ENCODE results near the gene SEC16B.

Gene SEC16B

GRCh38 chr1:177944016-177944949, 25.6 kb downstream of the SEC16B start:
- peak in 2 of 56 donors; percentile 11 to 26 for DNase-seq

- no peak for DNase-seq
These were observed 27.9 kb downstream of the SEC16B start for GRCh38 chr1:177941976-177942375.

- no peak for DNase-seq
These were observed 29.2 kb downstream of the SEC16B start for GRCh38 chr1:177940682-177941081.

GRCh38 chr1:177937931-177938330, 31.9 kb downstream of the SEC16B start:
- DNase-seq = no peak

GRCh38 chr1:177937174-177937770, 32.6 kb downstream of the SEC16B start:
- no peak for DNase-seq

GRCh38 chr1:177935638-177936415, 34.0 kb downstream of the SEC16B start:
- DNase-seq = no peak

- DNase-seq = no peak
These were observed 34.9 kb downstream of the SEC16B start for GRCh38 chr1:177934927-177935326.

GRCh38 chr1:177934461-177934860, 35.4 kb downstream of the SEC16B start:
- DNase-seq = no peak

- DNase-seq = no peak
These were observed 36.0 kb downstream of the SEC16B start for GRCh38 chr1:177933881-177934280.

GRCh38 chr1:177932123-177932522, 37.7 kb downstream of the SEC16B start:
- DNase-seq = no peak

GRCh38 chr1:177928952-177929351, 40.9 kb downstream of the SEC16B start:
- DNase-seq = no peak

- peak in 5 of 56 donors; percentile 5 to 13 (median 8) for DNase-seq
These were observed 41.7 kb downstream of the SEC16B start for GRCh38 chr1:177928194-177928593.

- DNase-seq = no peak
These were observed 42.7 kb downstream of the SEC16B start for GRCh38 chr1:177927021-177927596.

GRCh38 chr1:177926201-177926600, 43.7 kb downstream of the SEC16B start:
- DNase-seq = no peak

GRCh38 chr1:177925006-177925405, 44.9 kb downstream of the SEC16B start:
- no peak for DNase-seq

- no peak for DNase-seq
These were observed 46.4 kb downstream of the SEC16B start for GRCh38 chr1:177923441-177923840.

- DNase-seq = no peak
These were observed 47.6 kb downstream of the SEC16B start for GRCh38 chr1:177922209-177922608.

GRCh38 chr1:177921590-177921989, 48.3 kb downstream of the SEC16B start:
- no peak for DNase-seq

GRCh38 chr1:177920091-177920490, 49.8 kb downstream of the SEC16B start:
- no peak for DNase-seq

- DNase-seq = no peak
These were observed 54.2 kb downstream of the SEC16B start for GRCh38 chr1:177915641-177916040.

- DNase-seq = no peak
These were observed 55.3 kb downstream of the SEC16B start for GRCh38 chr1:177914603-177915002.

All from nucleus accumbens (tissue), 56 donors.